Neural crest cell (in vitro differentiated cells): ENCODE results near the gene ANGEL2. TPM values are rescaled to one million over a fixed set of nuclear protein-coding genes. Genes with fewer than 3 reads are reported as not detected.
"Not testable (repeated sequence)": the region's sequence is repeated elsewhere in the genome, so short reads cannot be mapped to it uniquely, and the experiment has no call there.

Experiments
- DNase-seq: peaks from one replicate; pipeline ENCODE4 v3.0.0; 2021; ENCODE audit warnings: low read depth, mixed read lengths, low spot score
- H3K27ac Mint-ChIP-seq: one replicate; pipeline ENCODE4 v1.8.0; 2021; ENCODE audit warnings: mild to moderate bottlenecking, mixed read lengths; ENCODE audit not compliant: unreplicated experiment
- H3K27me3 Mint-ChIP-seq: 2 replicates; pipeline ENCODE4 v1.8.0; 2021; ENCODE audit warnings: low read depth, mild to moderate bottlenecking, mixed read lengths
- H3K36me3 Mint-ChIP-seq: 2 replicates; pipeline ENCODE4 v1.8.0; 2021; ENCODE audit warnings: low read depth, mild to moderate bottlenecking, mixed read lengths
- H3K4me1 Mint-ChIP-seq: 2 replicates; pipeline ENCODE4 v1.8.0; 2021; ENCODE audit warnings: mixed read lengths
- H3K4me3 Mint-ChIP-seq: one replicate; pipeline ENCODE4 v1.8.0; 2021; ENCODE audit warnings: mild to moderate bottlenecking, mixed read lengths
- H3K9me3 Mint-ChIP-seq: 2 replicates; pipeline ENCODE4 v1.8.0; 2021; ENCODE audit warnings: mixed read lengths
- total RNA-seq: library from RNA; stranded (reverse); gene quantifications from 2 replicates; pipeline ENCODE4 v1.2.1, GENCODE V29; 2021
- TF ChIP-seq, protein P1 (sequence below): fragments of 200-600 bp; sonication (generic); conservative IDR thresholded peaks from 2 replicates; pipeline ENCODE4 v1.5.0; 2021; ENCODE audit warnings: antibody characterized with exemption, mild to moderate bottlenecking

Gene ANGEL2
- total RNA-seq, 1 donor from 2014 or later = 49.0 TPM

DNA sequence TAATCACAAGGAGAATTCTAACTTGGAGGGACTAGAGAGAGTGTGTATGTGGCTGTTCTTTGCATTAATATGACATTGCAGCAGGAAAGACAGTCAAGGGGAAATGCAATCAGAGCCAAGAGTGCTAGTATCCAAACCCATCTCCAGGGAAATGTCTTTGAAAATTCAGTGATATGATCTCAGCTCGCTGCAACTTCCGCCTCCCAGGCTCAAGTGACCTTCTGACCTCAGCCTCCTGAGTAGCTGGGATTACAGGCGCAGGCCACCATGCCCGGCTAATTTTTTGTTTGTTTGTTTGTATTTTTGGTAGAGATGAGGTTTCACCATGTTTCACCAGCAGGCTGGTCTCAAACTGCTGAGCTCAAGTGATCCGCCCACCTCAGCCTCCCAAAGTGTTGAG is 49.1 kb downstream of the ANGEL2 start:
- no peak overlapping the region for H3K27ac Mint-ChIP-seq
- no peaks in the 10 kb centered on the region for H3K9me3 Mint-ChIP-seq
- H3K36me3 Mint-ChIP-seq = no peaks in the 10 kb centered on the region
- TF ChIP-seq, protein P1, sequence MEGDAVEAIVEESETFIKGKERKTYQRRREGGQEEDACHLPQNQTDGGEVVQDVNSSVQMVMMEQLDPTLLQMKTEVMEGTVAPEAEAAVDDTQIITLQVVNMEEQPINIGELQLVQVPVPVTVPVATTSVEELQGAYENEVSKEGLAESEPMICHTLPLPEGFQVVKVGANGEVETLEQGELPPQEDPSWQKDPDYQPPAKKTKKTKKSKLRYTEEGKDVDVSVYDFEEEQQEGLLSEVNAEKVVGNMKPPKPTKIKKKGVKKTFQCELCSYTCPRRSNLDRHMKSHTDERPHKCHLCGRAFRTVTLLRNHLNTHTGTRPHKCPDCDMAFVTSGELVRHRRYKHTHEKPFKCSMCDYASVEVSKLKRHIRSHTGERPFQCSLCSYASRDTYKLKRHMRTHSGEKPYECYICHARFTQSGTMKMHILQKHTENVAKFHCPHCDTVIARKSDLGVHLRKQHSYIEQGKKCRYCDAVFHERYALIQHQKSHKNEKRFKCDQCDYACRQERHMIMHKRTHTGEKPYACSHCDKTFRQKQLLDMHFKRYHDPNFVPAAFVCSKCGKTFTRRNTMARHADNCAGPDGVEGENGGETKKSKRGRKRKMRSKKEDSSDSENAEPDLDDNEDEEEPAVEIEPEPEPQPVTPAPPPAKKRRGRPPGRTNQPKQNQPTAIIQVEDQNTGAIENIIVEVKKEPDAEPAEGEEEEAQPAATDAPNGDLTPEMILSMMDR = no peak
- no peak for DNase-seq
- H3K27me3 Mint-ChIP-seq = no peaks in the 10 kb centered on the region
- H3K4me3 Mint-ChIP-seq = no peak overlapping the region
- H3K4me1 Mint-ChIP-seq = peaks cover 10% of the 10 kb centered on the region

DNA sequence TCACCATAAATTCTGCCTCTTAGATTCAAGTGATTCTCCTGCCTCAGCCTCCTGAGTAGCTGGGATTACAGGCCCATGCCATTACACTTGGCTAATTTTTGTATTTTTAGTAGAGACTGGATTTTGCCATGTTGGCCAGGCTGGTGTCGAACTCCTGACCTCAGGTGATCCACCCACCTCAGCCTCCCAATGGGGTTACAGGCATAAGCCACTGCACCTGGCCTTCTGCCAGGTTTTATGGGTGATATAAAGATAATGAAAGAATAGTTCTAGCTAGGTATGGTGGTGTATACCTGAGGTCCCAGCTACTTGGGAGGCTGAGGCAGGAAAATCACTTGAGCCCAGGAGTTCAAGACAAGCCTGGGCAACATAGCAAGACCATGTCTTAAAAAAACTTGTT is 50.7 kb downstream of the ANGEL2 start:
- H3K27me3 Mint-ChIP-seq, H3K9me3 Mint-ChIP-seq, H3K27ac Mint-ChIP-seq, H3K36me3 Mint-ChIP-seq, H3K4me3 Mint-ChIP-seq, DNase-seq: not testable (repeated sequence)
- peaks cover 10% of the 10 kb centered on the region for H3K4me1 Mint-ChIP-seq

- TF ChIP-seq, protein P1 = no peak
- Mint-ChIP-seq H3K9me3 (no peaks in the 10 kb centered on the region), H3K4me1 (peaks cover 10% of the 10 kb centered on the region), H3K27ac (no peak overlapping the region), H3K27me3 (no peaks in the 10 kb centered on the region), H3K4me3 (no peak overlapping the region), H3K36me3 (no peaks in the 10 kb centered on the region)
- no peak for DNase-seq
Measured at GRCh38 chr1:212964102-212964501, 51.6 kb downstream of the ANGEL2 start.

DNA sequence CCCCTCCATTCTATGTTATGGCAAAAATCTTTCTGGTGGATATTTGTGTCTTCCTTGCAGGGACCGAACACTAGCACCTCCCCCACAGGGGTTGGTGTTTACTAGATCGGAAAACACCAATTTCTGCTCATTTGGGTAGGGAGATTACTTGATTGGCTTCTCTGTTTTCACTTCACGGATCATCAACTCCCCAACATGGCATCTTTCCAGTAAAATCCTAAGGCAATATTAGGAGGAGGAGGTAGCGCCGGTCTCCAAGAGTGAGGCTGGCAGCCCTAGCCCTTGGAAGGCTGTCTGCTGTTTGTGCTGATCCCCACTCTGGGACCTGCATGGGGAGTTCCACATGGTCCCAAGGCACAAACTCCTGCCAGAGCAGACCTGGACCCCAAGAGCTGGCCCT is 53.2 kb downstream of the ANGEL2 start:
- no peaks in the 10 kb centered on the region for H3K9me3 Mint-ChIP-seq
- no peak for DNase-seq
- H3K27ac Mint-ChIP-seq = no peak overlapping the region
- H3K4me3 Mint-ChIP-seq = no peak overlapping the region
- no peaks in the 10 kb centered on the region for H3K27me3 Mint-ChIP-seq
- TF ChIP-seq, protein P1 = no peak
- no peaks in the 10 kb centered on the region for H3K36me3 Mint-ChIP-seq
- peaks cover 4% of the 10 kb centered on the region for H3K4me1 Mint-ChIP-seq

- TF ChIP-seq, protein P1 = no peak
- H3K27ac Mint-ChIP-seq = no peak overlapping the region
Measured at GRCh38 chr1:212960932-212961331, 54.7 kb downstream of the ANGEL2 start.

DNA sequence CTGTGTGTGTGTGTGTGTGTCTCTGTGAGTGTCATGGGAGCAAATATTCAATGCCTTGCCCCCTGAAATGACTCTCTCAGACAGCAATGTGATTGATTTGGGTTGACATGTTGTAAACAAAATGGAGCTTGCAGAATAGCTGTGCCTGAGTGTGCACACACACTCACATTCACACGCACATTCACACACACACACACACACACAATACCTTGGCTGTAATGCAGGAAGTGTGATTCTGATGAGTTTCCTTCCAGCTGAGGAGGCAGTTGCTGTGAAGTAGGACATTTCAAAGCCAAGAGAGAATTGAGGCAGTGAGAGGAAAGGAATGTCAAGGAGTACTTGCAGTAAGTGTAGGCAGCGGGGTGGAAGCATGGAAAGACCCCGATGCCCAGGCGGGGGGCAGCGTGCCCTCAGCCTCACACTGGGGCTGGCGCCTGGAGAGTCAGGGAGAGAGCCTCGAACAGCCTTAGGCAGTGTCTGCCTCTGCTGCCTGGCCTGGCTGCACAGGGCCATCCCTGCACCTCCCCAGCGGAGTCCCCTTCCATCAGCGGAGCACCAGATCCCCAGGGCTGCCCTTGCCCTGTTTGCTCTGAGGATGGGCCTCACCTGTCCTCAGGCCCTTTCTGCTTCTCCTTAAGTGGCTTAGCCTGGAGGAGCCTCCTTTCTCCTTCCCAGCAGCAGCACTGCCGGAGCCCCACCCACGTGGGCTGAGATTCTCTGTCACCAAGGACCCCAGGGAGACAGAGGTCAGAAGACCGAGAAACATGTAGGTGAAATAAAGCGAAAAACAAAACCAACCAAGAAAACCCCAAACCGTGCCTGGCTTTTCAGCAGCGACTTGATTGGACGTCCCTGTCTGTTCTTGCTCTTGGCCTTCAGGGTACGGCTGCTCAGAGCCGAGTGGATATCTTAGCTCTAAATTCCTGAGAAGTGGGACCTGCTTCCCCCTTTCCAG is 56.1 kb downstream of the ANGEL2 start:
- TF ChIP-seq, protein P1 = no peak
- Mint-ChIP-seq H3K27me3 (no peaks in the 10 kb centered on the region), H3K4me3 (no peak overlapping the region), H3K36me3 (no peaks in the 10 kb centered on the region), H3K4me1 (no peaks in the 10 kb centered on the region), H3K27ac (no peak overlapping the region), H3K9me3 (no peaks in the 10 kb centered on the region)
- no peak for DNase-seq

More at GRCh38 chr1:212960932-212961331, 54.7 kb downstream of the ANGEL2 start:
- Mint-ChIP-seq H3K9me3 (no peaks in the 10 kb centered on the region), H3K4me1 (no peaks in the 10 kb centered on the region), H3K27me3 (no peaks in the 10 kb centered on the region), H3K4me3 (no peak overlapping the region), H3K36me3 (no peaks in the 10 kb centered on the region)
- no peak for DNase-seq
